Right lobe of liver (tissue), 6 donors: ENCODE measurements around the gene EPS15. TPM values are rescaled to one million over a fixed set of nuclear protein-coding genes. Genes with fewer than 3 reads are reported as not detected.
A peak's percentile ranks its signal among the peaks of the same experiment; 100 is the strongest.

Source experiments
- ATAC-seq, 4 donors: fragments of 200-7000 bp; cut with Tn5 transposase; one replicate each; pipeline ENCODE4 v1.9.1; 2020; ENCODE audit warnings: mild to moderate bottlenecking in 4 of 4, moderate library complexity in 4 of 4
- DNase-seq, 3 donors: peaks; one replicate each; pipeline ENCODE4 v3.0.0-alpha.2; 2020
- H3K27ac ChIP-seq, 3 donors: fragments of 200-600 bp; one replicate each; pipeline ENCODE4 v1.8.0; 2022
- H3K27me3 ChIP-seq, 2 donors: fragments of 200-600 bp; one replicate each; pipeline ENCODE4 v1.8.0; 2022
- H3K36me3 ChIP-seq, 4 donors: fragments of 200-600 bp; sonication (generic) in 1 of 4; one replicate each; pipeline versions ENCODE4 v1.5.1 to v1.8.0; 2017 to 2022; ENCODE audit warnings: control low read depth in 1 of 4
- H3K4me1 ChIP-seq, 4 donors: fragments of 200-600 bp; sonication (generic) in 1 of 4; one replicate each; pipeline versions ENCODE4 v1.5.1 to v1.8.0; 2017 to 2022; ENCODE audit warnings: control low read depth in 1 of 4
- H3K4me3 ChIP-seq, 3 donors: fragments of 200-600 bp; one replicate each; pipeline ENCODE4 v1.8.0; 2022
- H3K9me3 ChIP-seq, 4 donors: fragments of 200-600 bp; sonication (generic) in 1 of 4; one replicate each; pipeline versions ENCODE4 v1.5.1 to v1.8.0; 2017 to 2022; ENCODE audit warnings: control low read depth in 1 of 4
- POLR2A ChIP-seq: fragments of 450-650 bp; IDR thresholded peaks from one replicate; pipeline ENCODE4 v1.6.1; 2017; ENCODE audit warnings: antibody characterized with exemption, mild to moderate bottlenecking
- WGBS: methylation state at CpG from one replicate; pipeline ENCODE4 v1.1.6; 2018; ENCODE audit warnings: low coverage, low lambda C conversion rate; ENCODE audit not compliant: insufficient coverage; ENCODE audit errors: missing lambda C conversion rate; 5-methylcytosine and 5-hydroxymethylcytosine counted together
- intact Hi-C, 2 donors: fragments of 100-400 bp; cut with DNase I; formaldehyde crosslinking; loops; one replicate each; pipeline versions ENCODE4 v1.11.2 to v1.14.1; 2022
- total RNA-seq, 6 experiments: library from RNA; depleted of rRNA in 2 of 6; stranded (reverse); fragments of >200 nt in 2 of 6; fragmentation: NEBNext Ultra II Directional in 3 of 6; extraction: Animal tissue kit (Norgen Biotek cat#: 25700) in 3 of 6; gene quantifications; one replicate each; pipeline versions ENCODE4 v1.1.0 to v1.2.4, GENCODE V29; 2016 to 2023
- TF ChIP-seq, protein P1 (sequence below), 4 donors: fragments of 200-600 bp in 3 of 4; fragments of 450-650 bp in 1 of 4; IDR thresholded peaks; one replicate each; pipeline versions ENCODE4 v1.5.1 to v1.8.0; 2016 to 2022; ENCODE audit warnings: antibody characterized with exemption in 4 of 4, mild to moderate bottlenecking in 2 of 4
- donor health status: DM: no; HTN: yes; CAD: no.
- donor health status: DM: no; HTN: no; CAD: no.
- donor health status: DM: no; HTN: no; CAD: no.
- donor health status: DM: no; HTN: yes; CAD: no.
- donor health status: DM: no; HTN: yes; CAD: no.

The EPS15 gene
- total RNA-seq, 6 experiments from 2014 or later: 23.2 to 30.9 (median 28.6) TPM

- ATAC-seq (no peak), DNase-seq (peak in 1 of 3 donors; percentile 2)
- Histone ChIP-seq H3K36me3 (no peaks in the 10 kb centered on the region), H3K4me3 (no peak overlapping the region), H3K4me1 (peaks cover 0 to 6% (median 0%) of the 10 kb centered on the region in 4 donors), H3K27ac (no peak overlapping the region), H3K27me3 (no peaks in the 10 kb centered on the region), H3K9me3 (no peaks in the 10 kb centered on the region)
- TF ChIP-seq, protein P1, sequence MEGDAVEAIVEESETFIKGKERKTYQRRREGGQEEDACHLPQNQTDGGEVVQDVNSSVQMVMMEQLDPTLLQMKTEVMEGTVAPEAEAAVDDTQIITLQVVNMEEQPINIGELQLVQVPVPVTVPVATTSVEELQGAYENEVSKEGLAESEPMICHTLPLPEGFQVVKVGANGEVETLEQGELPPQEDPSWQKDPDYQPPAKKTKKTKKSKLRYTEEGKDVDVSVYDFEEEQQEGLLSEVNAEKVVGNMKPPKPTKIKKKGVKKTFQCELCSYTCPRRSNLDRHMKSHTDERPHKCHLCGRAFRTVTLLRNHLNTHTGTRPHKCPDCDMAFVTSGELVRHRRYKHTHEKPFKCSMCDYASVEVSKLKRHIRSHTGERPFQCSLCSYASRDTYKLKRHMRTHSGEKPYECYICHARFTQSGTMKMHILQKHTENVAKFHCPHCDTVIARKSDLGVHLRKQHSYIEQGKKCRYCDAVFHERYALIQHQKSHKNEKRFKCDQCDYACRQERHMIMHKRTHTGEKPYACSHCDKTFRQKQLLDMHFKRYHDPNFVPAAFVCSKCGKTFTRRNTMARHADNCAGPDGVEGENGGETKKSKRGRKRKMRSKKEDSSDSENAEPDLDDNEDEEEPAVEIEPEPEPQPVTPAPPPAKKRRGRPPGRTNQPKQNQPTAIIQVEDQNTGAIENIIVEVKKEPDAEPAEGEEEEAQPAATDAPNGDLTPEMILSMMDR (IDR thresholded peaks at IDR 0.05): no peak
- no peak for TF ChIP-seq POLR2A
- WGBS: 78% methylated on average over 4 of the region's 7 CpGs
- intact Hi-C loops: no loop called here
These were observed 194.6 kb downstream of the EPS15 start for GRCh38 chr1:51324251-51325010.

GRCh38 chr1:51323778-51324177, 195.3 kb downstream of the EPS15 start:
- intact Hi-C loops: no loop called here
- no peak for ATAC-seq
- no peak overlapping the region for H3K27ac ChIP-seq

GRCh38 chr1:51322417-51323101, 196.5 kb downstream of the EPS15 start:
- TF ChIP-seq, protein P1 (IDR thresholded peaks at IDR 0.05): no peak
- no peak for TF ChIP-seq POLR2A
- intact Hi-C loops: no loop called here
- ATAC-seq (no peak), DNase-seq (peak in 1 of 3 donors; percentile 6)
- Histone ChIP-seq H3K27me3 (no peaks in the 10 kb centered on the region), H3K27ac (no peak overlapping the region), H3K36me3 (no peaks in the 10 kb centered on the region), H3K4me3 (no peak overlapping the region), H3K4me1 (no peaks in the 10 kb centered on the region), H3K9me3 (no peaks in the 10 kb centered on the region)
- 78% methylated on average over 2 of the region's 4 CpGs for WGBS

More at GRCh38 chr1:51323778-51324177, 195.3 kb downstream of the EPS15 start:
- no peak for DNase-seq
- no peaks in the 10 kb centered on the region for H3K9me3 ChIP-seq
- H3K36me3 ChIP-seq: no peaks in the 10 kb centered on the region
- H3K4me1 ChIP-seq: no peaks in the 10 kb centered on the region
- TF ChIP-seq, protein P1 (IDR thresholded peaks at IDR 0.05): no peak
- no peak for TF ChIP-seq POLR2A
- H3K27me3 ChIP-seq: no peaks in the 10 kb centered on the region
- no peak overlapping the region for H3K4me3 ChIP-seq

- no peak overlapping the region for H3K4me3 ChIP-seq
- H3K4me1 ChIP-seq: no peaks in the 10 kb centered on the region
- H3K36me3 ChIP-seq: no peaks in the 10 kb centered on the region
- H3K27ac ChIP-seq: no peak overlapping the region
- TF ChIP-seq, protein P1 (IDR thresholded peaks at IDR 0.05): no peak
- no peak for TF ChIP-seq POLR2A
- H3K27me3 ChIP-seq: no peaks in the 10 kb centered on the region
- DNase-seq (peak in 1 of 3 donors; percentile 25), ATAC-seq (no peak)
- WGBS: no CpG with 5 or more reads among the region's 2 CpGs
- no peaks in the 10 kb centered on the region for H3K9me3 ChIP-seq
- intact Hi-C loops: no loop called here
These were observed 197.2 kb downstream of the EPS15 start for GRCh38 chr1:51321924-51322280.
